NCI-H1105 (cell line): Measurements from ENCODE around the gene STX1B.
"Not testable (repeated sequence)": the region's sequence is repeated elsewhere in the genome, so short reads cannot be mapped to it uniquely, and the experiment has no call there.

Experiments
- DNase-seq: peaks from one replicate; lab custom pipeline; 2025; lab: John Stamatoyannopoulos, UW

The STX1B gene

DNA sequence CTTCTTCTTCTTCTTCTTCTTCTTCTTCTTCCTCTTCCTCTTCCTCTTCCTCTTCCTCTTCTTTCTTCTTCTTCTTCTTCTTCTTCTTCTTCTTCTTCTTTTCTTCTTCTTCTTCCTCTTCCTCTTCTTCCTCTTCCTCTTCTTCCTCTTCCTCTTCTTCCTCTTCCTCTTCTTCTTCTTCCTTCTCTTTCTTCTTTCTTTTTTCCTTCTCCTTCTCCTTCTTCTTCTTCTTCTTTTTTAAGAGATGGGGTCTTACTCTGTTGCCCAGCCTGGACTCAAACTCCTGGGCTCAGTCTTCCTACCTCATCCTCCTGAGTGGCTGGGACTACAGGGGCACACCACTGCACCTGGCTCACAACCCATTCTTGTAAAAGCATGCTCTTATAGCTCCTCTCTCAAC lies 2.9 kb upstream of the STX1B start:
- DNase-seq, result not testable (repeated sequence)

GRCh38 chr16:31011815-31012214 lies 1.4 kb upstream of the STX1B start:
- not testable (repeated sequence) for DNase-seq

DNA sequence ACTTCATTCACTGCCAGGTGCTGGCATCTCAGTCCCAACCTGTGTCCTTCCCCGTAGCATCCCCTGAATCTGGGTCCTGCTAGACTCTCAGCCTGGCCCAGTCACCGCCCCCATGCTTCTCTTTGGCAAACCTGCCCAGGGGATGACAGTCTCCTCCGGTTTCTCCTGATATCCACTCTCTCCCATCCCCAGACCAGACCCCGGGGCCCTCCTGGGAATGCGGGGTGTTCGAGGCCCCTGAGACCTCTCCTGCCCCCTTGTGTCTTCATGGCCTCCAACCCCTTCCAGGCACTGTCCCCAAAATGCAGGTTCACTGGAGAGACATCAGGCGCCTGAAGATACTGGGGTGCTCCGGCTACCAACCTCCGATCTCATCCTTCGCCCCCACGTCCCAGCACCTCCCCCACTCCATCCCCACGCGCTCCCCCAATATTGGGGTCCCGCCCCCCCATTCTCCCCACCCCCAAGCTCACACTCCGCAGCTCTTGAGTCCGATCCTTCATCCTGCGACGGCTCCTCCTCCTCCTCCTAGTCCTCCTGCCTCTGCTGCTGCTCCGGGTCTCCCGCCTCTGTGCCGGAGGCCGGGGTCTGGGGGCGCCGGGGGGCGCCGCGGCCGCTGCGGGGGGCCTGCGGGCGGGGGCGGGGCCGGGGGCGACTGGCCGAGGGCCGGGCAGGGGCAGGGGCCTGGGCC lies 399 bp downstream of the STX1B start:
- DNase-seq, result no peak

- no peak for DNase-seq
These were observed 1.3 kb downstream of the STX1B start for GRCh38 chr16:31009120-31009519.

- DNase-seq, result no peak
These were observed 1.9 kb downstream of the STX1B start for GRCh38 chr16:31008551-31008950.

DNA sequence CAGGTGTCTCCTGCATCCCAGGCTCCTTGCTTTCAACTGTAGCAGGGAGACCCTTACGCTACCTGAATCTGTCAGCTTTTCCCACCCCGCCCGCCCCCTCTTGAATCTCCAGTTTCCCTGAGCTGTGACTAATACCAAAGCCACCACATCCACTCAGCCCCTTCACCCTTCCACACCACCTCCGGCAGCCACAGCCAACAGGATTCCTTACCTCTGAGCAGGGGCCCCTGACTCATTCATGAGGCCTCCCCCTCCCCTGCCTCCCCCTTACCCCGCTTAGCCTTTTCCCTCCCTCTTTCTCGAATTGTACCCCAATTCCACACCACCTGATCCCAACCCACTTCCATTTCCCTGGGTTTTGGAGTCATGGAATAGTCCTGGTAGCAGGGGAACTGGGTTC lies 2.3 kb downstream of the STX1B start:
- DNase-seq, result no peak

- DNase-seq, result no peak
These were observed 2.8 kb downstream of the STX1B start for GRCh38 chr16:31007684-31008083.

DNA sequence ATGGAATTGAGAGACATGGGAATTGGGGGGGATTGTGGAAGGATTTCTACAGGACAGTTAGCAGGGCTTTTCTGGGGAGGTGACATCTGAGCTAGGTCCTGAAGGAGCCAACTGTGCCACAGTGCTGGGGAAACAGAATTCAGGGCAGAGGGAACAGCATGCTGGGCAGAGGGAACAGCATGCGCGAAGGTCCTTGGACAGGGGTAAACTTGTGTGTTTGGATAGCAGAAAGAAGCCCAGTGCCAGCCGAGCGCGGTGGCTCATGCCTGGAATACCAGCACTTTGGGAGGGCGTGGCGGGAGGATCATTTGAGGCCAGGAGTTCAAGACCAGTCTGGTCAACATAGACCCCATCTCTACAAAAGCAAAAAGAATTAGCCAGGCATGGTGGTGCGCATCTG lies 3.8 kb downstream of the STX1B start:
- no peak for DNase-seq

GRCh38 chr16:31006086-31006385 lies 4.4 kb downstream of the STX1B start:
- no peak for DNase-seq

GRCh38 chr16:31005350-31006085 lies 4.9 kb downstream of the STX1B start:
- DNase-seq, result no peak

GRCh38 chr16:31004658-31005057 lies 5.8 kb downstream of the STX1B start:
- no peak for DNase-seq

DNA sequence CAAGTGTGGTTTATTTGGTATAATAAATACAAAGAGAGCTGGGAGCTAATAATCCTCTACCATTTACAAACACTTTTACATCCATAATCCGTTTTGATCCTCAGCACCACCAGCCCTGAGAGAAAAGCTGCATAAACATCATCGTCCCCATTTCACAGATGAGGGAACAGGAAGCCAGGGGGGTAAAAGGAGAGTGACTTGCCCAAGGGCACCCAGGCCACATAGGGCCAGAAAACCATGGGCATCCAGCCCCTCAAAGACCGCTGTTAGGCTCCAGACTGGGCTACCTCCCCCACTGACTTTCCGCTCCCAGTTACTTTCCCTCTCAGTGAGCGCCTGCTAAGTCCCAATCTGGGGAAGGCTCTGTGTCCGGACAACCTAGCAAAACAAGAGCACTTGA lies 6.7 kb downstream of the STX1B start:
- DNase-seq, result no peak

- no peak for DNase-seq
These were observed 7.5 kb downstream of the STX1B start for GRCh38 chr16:31002862-31003341.

GRCh38 chr16:31002250-31002700 lies 8.2 kb downstream of the STX1B start:
- DNase-seq, result no peak

DNA sequence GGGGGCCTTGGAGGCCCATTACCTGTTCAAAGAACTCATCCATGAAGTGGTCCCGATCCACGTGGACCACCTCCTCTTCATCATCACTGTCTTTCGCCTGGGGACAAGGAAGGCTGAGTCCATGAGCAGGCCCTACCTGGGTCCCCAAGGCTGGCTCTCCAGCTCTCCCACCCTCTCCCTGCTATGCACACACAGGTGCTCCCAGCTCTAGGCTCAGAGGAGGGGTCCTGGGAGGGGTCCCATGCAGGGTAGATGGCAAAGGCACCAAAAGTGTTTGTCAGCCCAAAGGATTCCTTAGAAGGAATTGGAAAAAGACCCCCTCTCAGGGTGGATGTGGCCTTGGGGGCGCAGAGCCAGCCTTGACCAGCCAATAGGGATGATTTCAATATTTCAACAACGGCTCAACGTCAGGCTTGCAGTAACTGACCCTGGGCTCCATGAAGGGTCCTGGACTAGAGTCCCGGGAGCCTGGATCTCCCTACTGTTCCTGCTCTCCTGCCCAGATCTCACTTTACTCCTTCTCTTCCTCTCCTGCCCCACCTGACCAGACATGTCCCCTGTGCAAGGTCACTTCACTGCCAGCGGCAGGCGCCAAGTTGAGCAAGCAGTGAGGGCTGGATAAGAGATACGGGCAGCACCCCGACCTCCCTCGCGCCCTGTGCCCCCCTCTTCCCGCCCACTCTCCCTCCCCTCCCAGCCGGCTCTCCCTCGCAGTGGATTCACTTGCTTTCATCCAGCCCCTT lies 8.8 kb downstream of the STX1B start:
- no peak for DNase-seq

GRCh38 chr16:31000671-31001382 lies 9.6 kb downstream of the STX1B start:
- no peak for DNase-seq

DNA sequence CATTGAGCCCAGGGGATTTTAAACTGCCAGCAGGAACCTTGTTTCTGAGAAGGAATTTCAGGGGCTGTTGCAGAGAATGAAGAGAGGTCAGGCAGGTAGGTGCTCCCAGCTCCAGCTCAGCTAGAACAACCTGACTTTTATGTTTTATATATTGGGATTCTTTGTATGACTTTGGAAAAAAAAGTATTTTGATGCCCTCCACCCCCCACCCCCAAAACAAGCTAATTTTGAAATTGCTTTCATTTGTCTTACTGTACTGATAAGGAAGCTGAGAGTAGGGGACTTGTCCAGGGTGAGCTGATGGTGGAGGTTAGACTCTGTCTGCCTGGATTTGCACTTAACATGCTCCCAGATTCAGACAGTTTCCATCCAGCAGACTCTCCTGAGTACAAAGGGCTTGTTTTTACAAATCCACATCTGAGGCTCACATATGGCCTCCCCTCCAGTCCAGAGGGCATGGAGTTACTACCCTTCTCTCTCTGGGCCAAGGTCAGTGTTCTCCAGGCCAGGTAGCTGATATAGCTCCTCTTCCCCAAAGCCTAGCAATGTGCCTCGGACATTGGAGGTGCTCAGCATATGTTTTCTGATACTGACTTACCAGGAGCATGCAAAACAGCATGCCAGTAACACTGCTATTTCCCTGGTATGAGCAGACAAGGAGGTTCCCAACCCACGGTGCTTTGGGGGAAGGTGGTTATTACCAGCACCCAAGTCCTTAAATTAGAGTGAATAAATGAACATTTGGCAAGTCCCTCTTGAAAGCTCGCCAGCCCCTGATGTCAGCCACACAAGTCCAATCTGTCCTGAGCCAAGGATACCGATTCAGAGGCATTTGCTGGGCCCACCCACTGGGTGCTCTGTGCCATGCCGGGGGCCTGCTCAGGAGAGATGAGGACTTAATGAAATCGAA lies 11.3 kb downstream of the STX1B start:
- DNase-seq, result no peak

DNA sequence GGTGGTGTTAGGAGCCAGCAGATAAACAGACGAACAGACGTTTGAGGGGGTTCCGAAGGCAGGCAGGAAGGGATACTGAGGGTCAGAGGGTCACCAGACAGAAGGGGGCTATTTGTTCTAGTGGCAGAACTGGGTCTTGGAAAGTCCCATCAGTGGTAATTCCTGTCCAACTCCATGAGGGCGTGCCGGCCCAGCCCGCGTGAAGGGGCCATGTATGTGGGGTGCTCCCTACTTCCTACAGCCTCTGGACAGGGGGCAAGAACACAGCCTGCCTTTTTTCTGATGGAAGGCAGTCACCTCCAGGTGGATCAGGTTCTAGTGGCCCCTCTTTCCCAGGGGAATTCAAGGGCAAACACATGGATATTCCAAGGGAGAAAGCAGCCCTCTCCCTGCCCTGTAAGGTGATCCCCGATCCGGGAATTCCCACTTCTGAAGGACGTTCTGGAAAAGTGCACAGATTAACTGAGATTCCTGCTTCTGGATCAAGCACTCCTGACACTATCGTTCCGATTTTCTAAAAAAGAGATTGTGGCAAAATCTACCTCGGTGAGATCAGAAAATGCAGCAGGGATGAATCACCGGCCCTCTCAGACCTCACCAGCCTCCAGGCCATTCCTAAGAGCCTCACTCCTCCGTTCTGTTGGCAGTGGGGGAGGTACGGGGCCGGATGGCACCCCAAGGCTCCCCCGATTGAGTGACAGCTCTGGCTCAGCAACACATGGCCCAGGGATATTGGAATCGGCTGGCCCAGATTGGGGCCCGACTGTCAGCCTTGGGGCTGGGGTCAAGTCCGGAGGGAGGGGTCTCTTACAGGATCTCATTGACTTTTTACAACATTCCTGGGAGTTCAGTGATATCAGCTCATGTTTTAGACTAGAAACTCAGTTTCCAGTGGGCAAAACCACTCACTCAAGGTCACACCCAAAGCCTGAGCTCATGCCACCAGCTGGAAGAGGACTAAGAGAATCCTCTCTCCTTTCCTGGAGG lies 12.4 kb downstream of the STX1B start:
- DNase-seq, result no peak

DNA sequence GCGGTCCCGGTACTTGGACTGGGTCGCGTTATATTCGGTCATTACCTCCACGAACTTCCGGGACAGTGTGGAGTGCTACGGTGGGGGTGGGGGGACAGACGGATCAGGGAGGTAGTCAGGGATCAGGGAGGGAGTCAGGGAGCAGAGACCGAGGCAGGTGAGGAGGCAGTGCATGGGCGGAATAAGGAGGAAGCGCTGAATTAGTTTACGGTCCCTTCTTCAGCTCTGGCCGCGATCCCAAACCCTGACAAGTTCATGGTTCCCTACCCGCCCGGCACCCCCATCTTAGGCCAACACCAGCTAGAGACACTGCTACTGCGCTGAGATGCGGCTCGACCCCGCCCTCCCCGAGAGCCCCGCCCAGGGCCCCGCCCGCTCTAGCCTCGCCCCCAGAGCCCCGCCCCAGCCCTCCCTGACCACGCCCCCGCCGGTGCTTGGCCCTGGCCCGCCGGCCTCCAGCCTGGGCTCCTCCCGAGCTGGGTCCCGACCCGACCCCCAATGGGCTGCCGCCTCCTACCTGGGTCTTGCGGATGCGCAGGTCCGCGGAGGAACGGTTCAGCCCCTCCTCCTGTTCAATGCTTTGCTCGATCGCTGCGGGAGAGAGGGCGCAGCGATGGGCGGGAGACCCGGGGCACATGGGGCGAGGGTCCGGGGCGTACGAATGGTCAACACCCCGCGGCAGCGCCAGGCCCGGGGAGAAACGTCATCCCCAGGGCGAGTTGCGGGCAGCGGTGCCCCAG lies 13.3 kb downstream of the STX1B start:
- DNase-seq, result peak; percentile 29
